NCI-H1105 treated with DMSO at 0.1 percent for 48 hours (cell line): Measurements from ENCODE around the gene NUPR1.
"Not testable (repeated sequence)": the region's sequence is repeated elsewhere in the genome, so short reads cannot be mapped to it uniquely, and the experiment has no call there.

Source experiments
- DNase-seq: peaks from one replicate; lab custom pipeline; 2025; lab: John Stamatoyannopoulos, UW

Gene NUPR1

GRCh38 chr16:28538733-28539596 lies at the start of gene NUPR1:
Gene NUPR1 (minus strand): TSS chr16:28538974. CDS start chr16:28538907, 67 bp downstream.
- DNase-seq, result no peak

GRCh38 chr16:28587386-28587785 lies 48.6 kb upstream of the NUPR1 start:
- DNase-seq, result no peak

DNA sequence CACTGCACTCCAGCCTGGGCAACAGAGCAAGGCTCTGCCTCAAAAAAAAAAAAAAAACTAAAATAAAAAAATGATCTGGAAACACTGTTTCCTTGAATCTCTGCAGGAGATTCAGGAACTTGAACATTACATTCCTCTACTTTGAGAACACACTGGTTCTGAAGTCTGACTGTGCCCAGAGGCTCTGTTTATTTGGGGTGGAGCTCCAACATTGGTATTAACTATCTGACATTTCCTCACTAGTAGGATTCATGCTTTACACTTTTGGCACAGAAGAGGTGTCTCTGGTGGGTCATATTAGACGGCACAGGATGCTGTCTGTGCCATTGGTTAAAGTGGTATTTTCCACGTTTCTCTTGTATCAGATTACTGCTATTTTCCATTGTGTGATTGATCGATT lies 47.7 kb upstream of the NUPR1 start:
- DNase-seq, result no peak

- DNase-seq, result no peak
Measured at GRCh38 chr16:28585674-28586073, 46.9 kb upstream of the NUPR1 start.

DNA sequence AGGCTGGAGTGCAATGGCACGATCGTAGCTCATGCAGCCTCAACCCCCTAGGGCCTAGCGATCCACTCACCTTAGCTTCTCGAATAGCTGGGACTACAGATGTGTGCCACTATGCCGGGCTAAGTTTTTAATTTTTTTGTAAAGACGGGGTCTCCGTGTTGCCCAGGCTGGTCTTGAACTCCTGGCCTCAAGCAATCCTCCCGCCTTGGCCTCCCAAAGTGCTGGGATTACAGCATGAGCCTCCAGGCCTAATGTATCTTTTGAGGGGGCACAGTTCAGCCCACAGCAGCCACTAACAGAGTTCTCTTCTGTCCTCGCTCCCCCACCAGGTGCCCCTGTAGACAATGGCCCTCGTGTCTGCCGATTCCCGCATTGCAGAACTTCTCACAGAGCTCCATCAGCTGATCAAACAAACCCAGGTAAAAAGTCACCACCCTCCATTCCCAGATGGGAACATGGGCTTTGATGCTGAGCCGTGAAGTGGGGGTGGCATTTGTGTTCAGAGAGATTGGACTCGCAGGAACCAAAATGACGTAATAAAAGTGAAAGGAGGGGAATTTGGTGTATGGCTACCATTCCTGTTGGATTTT lies 42.0 kb upstream of the NUPR1 start:
- DNase-seq, result no peak

GRCh38 chr16:28575446-28576109 lies 36.8 kb upstream of the NUPR1 start:
- DNase-seq, result no peak

GRCh38 chr16:28574925-28575324 lies 36.2 kb upstream of the NUPR1 start:
- DNase-seq, result no peak

DNA sequence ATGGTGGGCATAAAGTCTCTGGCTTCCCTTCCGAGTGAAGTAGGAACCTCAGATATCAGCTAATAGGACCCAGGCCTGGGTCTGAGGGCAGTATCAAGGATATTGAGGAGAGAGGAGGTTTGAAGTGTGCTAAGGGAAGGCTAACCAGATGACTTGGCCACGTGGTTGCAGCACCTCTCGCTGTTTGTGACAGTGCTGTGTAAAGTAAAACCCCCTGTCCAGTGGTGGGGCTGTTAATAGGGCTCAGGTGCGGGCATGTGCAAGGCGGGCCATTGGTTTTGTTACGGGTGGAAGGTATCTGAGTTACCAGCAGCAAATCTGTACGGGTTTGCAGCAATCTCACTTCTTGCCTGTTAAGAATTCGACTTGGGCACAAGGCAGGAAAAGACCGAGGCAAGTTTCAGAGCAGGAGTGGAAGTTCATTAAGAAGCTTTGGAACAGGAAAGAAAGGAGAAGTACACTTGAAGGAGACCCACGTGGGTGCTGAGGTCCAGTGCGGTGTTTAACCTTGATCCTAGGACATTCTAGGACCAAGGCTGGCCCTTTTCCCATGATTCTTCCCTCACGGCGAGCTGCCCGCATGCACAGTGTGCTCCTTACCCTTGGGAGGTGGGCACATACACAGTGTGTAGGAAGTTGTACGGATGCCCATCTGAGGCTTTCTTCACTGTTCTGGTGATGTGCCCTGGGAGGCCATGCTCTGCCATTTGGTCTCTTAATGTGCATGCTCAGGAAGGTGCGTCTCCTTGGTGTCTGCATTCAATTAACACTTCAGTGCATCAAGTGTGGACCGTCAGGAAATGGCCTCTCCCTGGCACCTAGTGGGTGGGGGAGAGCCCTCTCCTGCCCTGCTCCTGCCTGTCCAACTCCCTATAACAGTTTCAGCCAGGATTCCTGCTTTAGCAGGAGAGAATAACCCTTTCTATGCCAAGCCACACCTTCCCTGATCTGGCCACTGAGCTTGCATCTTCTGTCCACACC lies 35.3 kb upstream of the NUPR1 start:
- no peak for DNase-seq

GRCh38 chr16:28572696-28573510 lies 34.1 kb upstream of the NUPR1 start:
- no peak for DNase-seq

- DNase-seq, result no peak
Measured at GRCh38 chr16:28569968-28570752, 31.4 kb upstream of the NUPR1 start.

GRCh38 chr16:28569021-28569420 lies 30.2 kb upstream of the NUPR1 start:
- no peak for DNase-seq

- no peak for DNase-seq
Measured at GRCh38 chr16:28567292-28567691, 28.5 kb upstream of the NUPR1 start.

GRCh38 chr16:28566233-28566925 lies 27.6 kb upstream of the NUPR1 start:
- DNase-seq, result not testable (repeated sequence)

DNA sequence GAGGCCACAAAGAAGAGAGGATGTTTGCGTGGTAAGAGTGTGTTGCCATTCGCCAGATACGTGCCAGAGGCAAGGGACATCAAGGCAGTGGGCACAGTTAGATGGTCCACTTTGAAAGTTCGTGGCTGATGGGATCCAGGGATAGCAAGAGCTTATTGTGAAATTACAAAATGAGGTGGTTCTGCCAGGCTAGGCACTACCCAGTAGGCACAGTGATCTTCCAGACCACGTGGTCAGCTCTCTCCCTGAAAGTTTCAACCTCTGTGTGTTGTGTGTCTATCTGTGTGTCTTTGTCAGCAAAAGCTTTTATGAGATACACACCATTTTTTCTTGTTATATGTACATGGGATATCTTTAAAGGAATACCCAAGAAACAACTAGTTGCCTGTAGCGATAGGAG lies 24.4 kb upstream of the NUPR1 start:
- no peak for DNase-seq

GRCh38 chr16:28562199-28562598 lies 23.4 kb upstream of the NUPR1 start:
- DNase-seq, result no peak

GRCh38 chr16:28561557-28562187 lies 22.9 kb upstream of the NUPR1 start:
- no peak for DNase-seq

GRCh38 chr16:28558456-28558855 lies 19.7 kb upstream of the NUPR1 start:
- no peak for DNase-seq

GRCh38 chr16:28556914-28557320 lies 18.1 kb upstream of the NUPR1 start:
- no peak for DNase-seq

DNA sequence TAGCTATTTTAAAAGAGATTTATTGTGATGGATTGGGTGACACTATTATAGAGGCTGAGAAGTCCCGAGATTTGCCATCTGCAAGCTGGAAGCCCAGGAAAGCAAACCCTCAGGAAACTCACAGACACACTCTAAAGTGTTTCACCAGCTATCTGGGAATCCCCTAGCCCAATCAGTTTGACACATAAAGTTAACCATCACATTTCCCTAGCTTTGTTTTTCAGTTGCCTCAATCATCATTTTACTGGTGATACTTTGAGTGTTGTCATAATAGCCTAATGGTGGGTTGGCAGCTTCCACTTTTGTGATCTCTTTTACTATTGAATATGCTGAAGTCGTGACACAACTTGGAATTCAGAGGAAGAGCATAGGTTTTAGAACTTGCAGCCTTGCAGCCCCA lies 16.8 kb upstream of the NUPR1 start:
- DNase-seq, result no peak
